ENCODE data around the gene LSM12. TPM values are rescaled to one million over a fixed set of nuclear protein-coding genes. Genes with fewer than 3 reads are reported as not detected.

The LSM12 gene
- total RNA-seq, 1 experiment from 2014 or later, result 52.5 TPM

GRCh38 chr17:43994272-43995149 is 72.0 kb downstream of the LSM12 start:
- H3K36me3 ChIP-seq (ENCODE audit: insufficient read depth, low read length, poor library complexity, severe bottlenecking), result no peaks in the 10 kb centered on the region
- ChIA-PET CTCF (interaction anchor here (1.4 kb wide), 1 partner anchor 51 kb away, joined by 4 read pairs; no protein-coding TSS in a partner anchor), POLR2A (ENCODE audit: low non-redundant PET) (no interaction called here)
- BruUV-seq (replicated peaks), result no TSS peak
- TF ChIP-seq EZH2 (IDR thresholded peaks at IDR 0.05; ENCODE audit: borderline replicate concordance, low read depth, low read length, poor library complexity, severe bottlenecking), result no peak
- TF ChIP-seq CTCF (conservative IDR thresholded peaks at IDR 0.05; ENCODE audit: low read depth, low read length), result peak; percentile 69
- intact Hi-C loops (cut with micrococcal nuclease; ENCODE audit: unreplicated experiment), result loop anchor here (1.0 to 2.0 kb wide), 2 partner anchors 50 to 116 kb away; no protein-coding TSS in a partner anchor
- peak; percentile 66 for DNase-seq (ENCODE audit: low spot score)
- peak overlapping the region; percentile 37 for H3K4me3 ChIP-seq (ENCODE audit: low read depth, low read length, poor library complexity, severe bottlenecking)
- no peaks in the 10 kb centered on the region for H3K9me3 ChIP-seq (ENCODE audit: low read depth, low read length, poor library complexity, severe bottlenecking)
- no peaks in the 10 kb centered on the region for H3K27me3 ChIP-seq (replicated peaks; ENCODE audit: insufficient read depth, low read depth, low read length, poor library complexity)
- H3K27ac ChIP-seq (ENCODE audit: low read depth, low read length, poor library complexity, severe bottlenecking), result no peak overlapping the region
- H3K4me1 ChIP-seq (ENCODE audit: insufficient read depth, low read length, poor library complexity, severe bottlenecking), result no peaks in the 10 kb centered on the region

GRCh38 chr17:43992641-43993040 is 73.8 kb downstream of the LSM12 start:
- H3K27ac ChIP-seq (ENCODE audit: low read depth, low read length, poor library complexity, severe bottlenecking), result no peak overlapping the region
- no peaks in the 10 kb centered on the region for H3K36me3 ChIP-seq (ENCODE audit: insufficient read depth, low read length, poor library complexity, severe bottlenecking)
- DNase-seq (ENCODE audit: low spot score), result no peak
- no peaks in the 10 kb centered on the region for H3K27me3 ChIP-seq (replicated peaks; ENCODE audit: insufficient read depth, low read depth, low read length, poor library complexity)
- ChIA-PET CTCF (interaction anchor here (0.7 kb wide), 1 partner anchor 10 kb away, joined by 3 read pairs; no protein-coding TSS in a partner anchor), POLR2A (ENCODE audit: low non-redundant PET) (no interaction called here)
- H3K4me3 ChIP-seq (ENCODE audit: low read depth, low read length, poor library complexity, severe bottlenecking), result no peak overlapping the region
- no peak for TF ChIP-seq CTCF (conservative IDR thresholded peaks at IDR 0.05; ENCODE audit: low read depth, low read length)
- TF ChIP-seq EZH2 (IDR thresholded peaks at IDR 0.05; ENCODE audit: borderline replicate concordance, low read depth, low read length, poor library complexity, severe bottlenecking), result no peak
- no TSS peak for BruUV-seq (replicated peaks)
- intact Hi-C loops (cut with micrococcal nuclease; ENCODE audit: unreplicated experiment), result no loop called here
- no peaks in the 10 kb centered on the region for H3K9me3 ChIP-seq (ENCODE audit: low read depth, low read length, poor library complexity, severe bottlenecking)
- no peaks in the 10 kb centered on the region for H3K4me1 ChIP-seq (ENCODE audit: insufficient read depth, low read length, poor library complexity, severe bottlenecking)

- BruUV-seq (replicated peaks), result no TSS peak
- POLR2A ChIA-PET (ENCODE audit: low non-redundant PET), result no interaction called here
These were observed 78.2 kb downstream of the LSM12 start for GRCh38 chr17:43988301-43988700.

More at GRCh38 chr17:43988301-43988700, 78.2 kb downstream of the LSM12 start:
- Histone ChIP-seq H3K4me1 (ENCODE audit: insufficient read depth, low read length, poor library complexity, severe bottlenecking) (no peaks in the 10 kb centered on the region), H3K36me3 (ENCODE audit: insufficient read depth, low read length, poor library complexity, severe bottlenecking) (no peaks in the 10 kb centered on the region), H3K9me3 (ENCODE audit: low read depth, low read length, poor library complexity, severe bottlenecking) (no peaks in the 10 kb centered on the region), H3K27me3 (replicated peaks; ENCODE audit: insufficient read depth, low read depth, low read length, poor library complexity) (no peaks in the 10 kb centered on the region), H3K4me3 (ENCODE audit: low read depth, low read length, poor library complexity, severe bottlenecking) (no peak overlapping the region), H3K27ac (ENCODE audit: low read depth, low read length, poor library complexity, severe bottlenecking) (no peak overlapping the region)
- intact Hi-C loops (cut with micrococcal nuclease; ENCODE audit: unreplicated experiment), result no loop called here
- TF ChIP-seq CTCF (conservative IDR thresholded peaks at IDR 0.05; ENCODE audit: low read depth, low read length) (no peak), EZH2 (IDR thresholded peaks at IDR 0.05; ENCODE audit: borderline replicate concordance, low read depth, low read length, poor library complexity, severe bottlenecking) (no peak)
- DNase-seq (ENCODE audit: low spot score), result no peak
- CTCF ChIA-PET, result interaction anchor here (0.6 kb wide), 1 partner anchor 20 kb away, joined by 3 read pairs; no protein-coding TSS in a partner anchor
